Left lobe of liver (tissue), 2 donors: ENCODE results near the gene TBATA. TPM values are rescaled to one million over a fixed set of nuclear protein-coding genes. Genes with fewer than 3 reads are reported as not detected.

Experiments used
- ATAC-seq: fragments of 200-7000 bp; cut with Tn5 transposase; one replicate; pipeline ENCODE4 v1.9.1; 2020; ENCODE audit warnings: mild to moderate bottlenecking, moderate library complexity
- DNase-seq: peaks from one replicate; pipeline ENCODE4 v3.0.0-alpha.2; 2020; ENCODE audit warnings: low spot score
- total RNA-seq: library from RNA; stranded (reverse); gene quantifications from one replicate; pipeline ENCODE4 v1.2.1, GENCODE V29; 2021
- donor health status: DM: no; HTN: no; CAD: no; lungs with moderate emphysema.
- donor health status: DM: no; HTN: yes; CAD: no.

TBATA gene
- total RNA-seq, 1 donor from 2014 or later, result not detected

GRCh38 chr10:70747192-70747965, 37.8 kb downstream of the TBATA start:
- no peak for ATAC-seq
- DNase-seq, result no peak

GRCh38 chr10:70745555-70745954, 39.6 kb downstream of the TBATA start:
- ATAC-seq, result no peak
- DNase-seq, result no peak

- DNase-seq (no peak), ATAC-seq (no peak)
Measured at GRCh38 chr10:70744617-70745143, 40.5 kb downstream of the TBATA start.

- DNase-seq (no peak), ATAC-seq (no peak)
Measured at GRCh38 chr10:70743879-70744278, 41.3 kb downstream of the TBATA start.

- DNase-seq (no peak), ATAC-seq (no peak)
Measured at GRCh38 chr10:70743430-70743788, 41.8 kb downstream of the TBATA start.

- DNase-seq (no peak), ATAC-seq (peak; percentile 27)
Measured at GRCh38 chr10:70742537-70743429, 42.4 kb downstream of the TBATA start.

GRCh38 chr10:70740406-70741288, 44.5 kb downstream of the TBATA start:
- DNase-seq, result no peak
- no peak for ATAC-seq

- DNase-seq (no peak), ATAC-seq (no peak)
Measured at GRCh38 chr10:70738761-70739121, 46.4 kb downstream of the TBATA start.

GRCh38 chr10:70738006-70738760, 47.0 kb downstream of the TBATA start:
- no peak for ATAC-seq
- no peak for DNase-seq

- DNase-seq (no peak), ATAC-seq (no peak)
Measured at GRCh38 chr10:70737250-70737649, 47.9 kb downstream of the TBATA start.

- peak; percentile 45 for ATAC-seq
- no peak for DNase-seq
Measured at GRCh38 chr10:70736525-70736924, 48.7 kb downstream of the TBATA start.

GRCh38 chr10:70735161-70735560, 50.0 kb downstream of the TBATA start:
- no peak for DNase-seq

GRCh38 chr10:70733051-70733450, 52.1 kb downstream of the TBATA start:
- no peak for ATAC-seq

More at GRCh38 chr10:70735161-70735560, 50.0 kb downstream of the TBATA start:
- no peak for ATAC-seq

GRCh38 chr10:70732569-70732968, 52.6 kb downstream of the TBATA start:
- DNase-seq (no peak), ATAC-seq (no peak)

More at GRCh38 chr10:70733051-70733450, 52.1 kb downstream of the TBATA start:
- DNase-seq, result no peak

GRCh38 chr10:70730955-70731354, 54.2 kb downstream of the TBATA start:
- no peak for DNase-seq

GRCh38 chr10:70729763-70730357, 55.3 kb downstream of the TBATA start:
- no peak for ATAC-seq

More at GRCh38 chr10:70730955-70731354, 54.2 kb downstream of the TBATA start:
- ATAC-seq, result no peak

GRCh38 chr10:70728328-70728727, 56.8 kb downstream of the TBATA start:
- ATAC-seq (no peak), DNase-seq (no peak)

More at GRCh38 chr10:70729763-70730357, 55.3 kb downstream of the TBATA start:
- DNase-seq, result no peak

GRCh38 chr10:70726909-70727495, 58.2 kb downstream of the TBATA start:
- no peak for DNase-seq
- ATAC-seq, result no peak

- ATAC-seq, result no peak
- no peak for DNase-seq
Measured at GRCh38 chr10:70723771-70724170, 61.4 kb downstream of the TBATA start.
